Measurements from ENCODE around the gene ZNF320. TPM values are rescaled to one million over a fixed set of nuclear protein-coding genes. Genes with fewer than 3 reads are reported as not detected.
"Not testable (repeated sequence)": the region's sequence is repeated elsewhere in the genome, so short reads cannot be mapped to it uniquely, and the experiment has no call there.

Gene ZNF320
- total RNA-seq, 3 donors from 2014 or later: 9.7 to 31.9 (median 16.8) TPM

DNA sequence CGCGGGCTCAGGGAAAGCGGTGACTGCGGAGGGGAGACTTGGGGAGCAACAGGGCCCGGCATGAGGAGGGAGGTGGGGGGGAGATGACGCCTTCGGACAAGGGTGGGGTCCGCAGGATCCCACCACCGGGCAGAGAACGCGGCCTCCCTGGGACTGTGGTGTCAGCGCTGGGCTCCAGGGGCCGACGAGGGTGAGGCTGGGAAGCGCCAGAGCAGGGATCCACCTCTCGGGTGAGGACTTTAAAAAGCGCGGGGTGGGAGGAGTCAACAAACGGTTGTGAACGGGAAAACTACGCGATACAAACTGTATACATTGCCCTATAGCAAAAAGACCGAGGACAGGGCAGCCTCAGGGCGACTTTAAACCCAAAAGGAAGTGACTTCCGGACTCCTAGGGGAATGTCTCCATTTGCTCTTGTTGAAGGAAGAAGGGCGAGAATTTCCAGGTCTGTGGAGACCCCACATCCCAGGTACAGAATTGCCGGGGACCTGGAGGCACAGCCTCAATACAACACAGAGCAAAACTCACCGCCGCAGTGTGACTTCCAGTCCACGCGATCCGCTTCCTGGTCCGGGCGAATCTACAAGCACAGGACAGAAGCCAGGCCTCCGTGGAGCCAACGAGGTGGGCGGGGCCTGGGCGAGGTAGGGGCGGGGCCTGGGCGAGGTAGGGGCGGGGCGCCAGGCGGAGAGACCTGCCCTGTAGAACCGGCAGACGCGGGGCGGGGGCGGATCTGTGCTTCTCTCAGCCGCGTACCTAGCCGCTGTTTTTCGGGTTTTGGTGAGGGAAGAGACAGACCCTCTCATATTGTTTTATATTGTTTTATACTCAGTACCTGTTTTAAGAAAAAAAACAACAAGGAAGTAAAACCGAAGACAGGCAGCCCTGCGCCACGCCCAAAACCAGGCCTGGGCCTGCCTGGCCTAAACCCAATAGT lies 25.7 kb upstream of the ZNF320 start, which contains the start of gene ZNF888:
Gene ZNF888 (minus strand): TSS at position 588 of the 937 bp plus-strand sequence. CDS start 5,555 bp downstream, outside the sequence.
- intact Hi-C loops (cut with DNase I, micrococcal nuclease): no loop called here
- Histone ChIP-seq H3K9me3 (no peaks in the 10 kb centered on the region), H3K4me1 (ENCODE audit: low read depth) (peaks cover 13% of the 10 kb centered on the region), H3K36me3 (ENCODE audit: low read depth) (no peaks in the 10 kb centered on the region), H3K4me3 (peak within 1 kb of the TSS; percentile 56)
- TF ChIP-seq, protein P1, sequence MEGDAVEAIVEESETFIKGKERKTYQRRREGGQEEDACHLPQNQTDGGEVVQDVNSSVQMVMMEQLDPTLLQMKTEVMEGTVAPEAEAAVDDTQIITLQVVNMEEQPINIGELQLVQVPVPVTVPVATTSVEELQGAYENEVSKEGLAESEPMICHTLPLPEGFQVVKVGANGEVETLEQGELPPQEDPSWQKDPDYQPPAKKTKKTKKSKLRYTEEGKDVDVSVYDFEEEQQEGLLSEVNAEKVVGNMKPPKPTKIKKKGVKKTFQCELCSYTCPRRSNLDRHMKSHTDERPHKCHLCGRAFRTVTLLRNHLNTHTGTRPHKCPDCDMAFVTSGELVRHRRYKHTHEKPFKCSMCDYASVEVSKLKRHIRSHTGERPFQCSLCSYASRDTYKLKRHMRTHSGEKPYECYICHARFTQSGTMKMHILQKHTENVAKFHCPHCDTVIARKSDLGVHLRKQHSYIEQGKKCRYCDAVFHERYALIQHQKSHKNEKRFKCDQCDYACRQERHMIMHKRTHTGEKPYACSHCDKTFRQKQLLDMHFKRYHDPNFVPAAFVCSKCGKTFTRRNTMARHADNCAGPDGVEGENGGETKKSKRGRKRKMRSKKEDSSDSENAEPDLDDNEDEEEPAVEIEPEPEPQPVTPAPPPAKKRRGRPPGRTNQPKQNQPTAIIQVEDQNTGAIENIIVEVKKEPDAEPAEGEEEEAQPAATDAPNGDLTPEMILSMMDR (IDR thresholded peaks at IDR 0.05): no peak
- DNase-seq (peak; percentile 94 to 98 (median 98)), ATAC-seq (peak; percentile 99)

DNA sequence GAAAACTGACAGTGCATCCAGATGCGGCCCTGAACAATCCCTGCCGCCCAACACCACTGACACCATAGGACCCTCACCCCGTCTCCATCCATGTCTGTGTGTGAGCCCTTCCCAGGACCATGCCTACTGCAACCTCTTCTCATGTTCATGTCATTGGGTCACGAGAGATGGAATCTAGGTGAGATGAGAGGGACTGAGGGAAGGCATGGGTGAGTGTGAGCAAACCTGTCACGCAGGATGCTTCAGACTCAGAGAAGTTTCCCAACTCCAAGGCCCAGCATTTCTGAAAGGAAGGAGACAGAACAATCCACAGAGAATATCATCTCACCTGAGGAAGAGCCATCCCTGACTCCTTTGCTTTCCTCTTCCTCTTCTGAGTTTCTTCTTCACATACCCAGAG lies 20.1 kb upstream of the ZNF320 start:
- Histone ChIP-seq H3K4me3 (no peak overlapping the region), H3K9me3 (peaks cover 6% of the 10 kb centered on the region), H3K36me3 (ENCODE audit: low read depth) (peaks cover 6% of the 10 kb centered on the region), H3K4me1 (ENCODE audit: low read depth) (peaks cover 3% of the 10 kb centered on the region)
- ATAC-seq: no peak
- TF ChIP-seq, protein P1 (IDR thresholded peaks at IDR 0.05): no peak
- DNase-seq: no peak
- intact Hi-C loops (cut with DNase I, micrococcal nuclease): no loop called here

DNA sequence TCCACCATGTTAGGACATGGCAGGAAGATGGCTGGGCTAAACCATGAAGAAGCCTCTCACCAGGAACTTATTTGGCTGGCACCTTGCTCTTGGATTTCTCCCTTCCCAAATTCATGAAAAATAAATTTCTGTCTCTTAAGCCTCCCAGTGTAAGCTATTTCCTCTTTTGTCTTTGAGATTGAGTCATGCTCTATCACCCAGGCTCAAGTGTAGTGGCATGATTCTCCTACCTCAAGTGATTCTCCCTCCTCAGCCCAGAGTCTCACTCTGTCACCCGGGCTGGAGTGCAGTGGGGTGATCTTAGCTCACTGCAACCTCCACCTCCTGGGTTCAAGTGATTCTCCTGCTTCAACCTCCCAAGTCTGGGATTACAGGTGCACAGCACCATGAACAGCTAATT lies 13.2 kb upstream of the ZNF320 start:
- no peak for ATAC-seq
- Histone ChIP-seq H3K9me3 (peaks cover 52% of the 10 kb centered on the region), H3K4me3 (no peak overlapping the region), H3K4me1 (ENCODE audit: low read depth) (no peaks in the 10 kb centered on the region), H3K36me3 (ENCODE audit: low read depth) (peaks cover 23% of the 10 kb centered on the region)
- intact Hi-C loops (cut with DNase I, micrococcal nuclease): no loop called here
- no peak for DNase-seq
- TF ChIP-seq, protein P1 (IDR thresholded peaks at IDR 0.05): no peak

DNA sequence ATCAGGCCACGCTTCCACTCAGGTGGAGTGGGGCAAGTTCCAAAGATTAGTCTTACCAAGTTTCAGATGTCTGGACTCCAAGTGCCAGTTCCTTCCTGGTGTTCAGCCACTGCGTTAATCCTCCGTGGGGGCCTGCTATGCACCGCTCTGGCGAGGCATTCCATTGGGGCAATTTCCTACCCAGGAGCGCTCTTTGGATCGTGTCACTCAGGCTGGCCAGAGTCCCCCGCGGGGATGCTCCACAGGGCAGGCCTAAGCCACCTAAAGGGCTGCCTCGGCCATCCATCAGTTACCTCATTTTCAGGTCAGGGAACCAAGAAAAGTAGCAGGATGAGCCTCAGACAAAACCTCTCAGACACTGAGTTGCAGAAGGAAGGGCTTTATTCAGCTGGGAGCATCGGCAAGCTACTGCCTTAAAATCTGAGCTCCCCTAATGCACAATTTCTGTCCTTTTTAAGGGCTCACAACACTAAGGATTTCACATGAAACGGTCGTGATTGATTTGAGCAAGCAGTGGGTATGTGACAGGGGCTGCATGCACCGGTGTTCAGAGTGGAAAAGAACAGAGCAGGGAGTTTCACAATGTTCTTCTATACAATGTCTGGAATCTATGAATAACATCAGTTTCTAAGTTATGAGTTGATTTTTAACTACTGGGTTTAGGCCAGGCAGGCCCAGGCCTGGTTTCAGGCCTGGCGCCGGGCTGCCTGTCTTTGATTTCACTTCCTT lies 6.8 kb upstream of the ZNF320 start:
- DNase-seq; H3K4me1 ChIP-seq (ENCODE audit: low read depth); ATAC-seq; H3K4me3 ChIP-seq; intact Hi-C loops (cut with DNase I, micrococcal nuclease): not testable (repeated sequence)
- peaks cover 16% of the 10 kb centered on the region for H3K36me3 ChIP-seq (ENCODE audit: low read depth)
- peaks cover 23% of the 10 kb centered on the region for H3K9me3 ChIP-seq

DNA sequence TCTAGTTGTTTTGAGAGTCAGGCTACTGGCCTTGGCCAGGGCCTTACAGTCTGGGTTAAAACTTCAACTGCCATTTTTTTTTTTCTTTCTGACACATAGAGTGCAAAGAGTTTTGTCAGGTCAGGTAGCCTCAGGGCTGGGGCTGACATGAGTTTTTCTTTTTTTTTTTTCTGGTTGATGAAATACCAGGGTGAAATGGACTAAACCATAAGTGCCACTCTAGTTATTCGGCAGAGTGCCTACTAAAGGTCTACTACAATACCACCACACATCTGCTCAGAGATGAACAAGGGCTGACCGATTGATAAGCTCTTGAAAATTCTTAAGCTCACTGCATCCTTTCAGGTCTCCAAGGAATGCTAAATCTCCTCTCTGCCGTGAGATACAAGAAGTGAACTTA lies 4.4 kb upstream of the ZNF320 start:
- intact Hi-C loops (cut with DNase I, micrococcal nuclease): no loop called here
- ATAC-seq (no peak), DNase-seq (no peak)
- TF ChIP-seq, protein P1 (IDR thresholded peaks at IDR 0.05): no peak
- Histone ChIP-seq H3K36me3 (ENCODE audit: low read depth) (peaks cover 8% of the 10 kb centered on the region), H3K4me1 (ENCODE audit: low read depth) (no peaks in the 10 kb centered on the region), H3K9me3 (peaks cover 9% of the 10 kb centered on the region), H3K4me3 (no peak overlapping the region)

DNA sequence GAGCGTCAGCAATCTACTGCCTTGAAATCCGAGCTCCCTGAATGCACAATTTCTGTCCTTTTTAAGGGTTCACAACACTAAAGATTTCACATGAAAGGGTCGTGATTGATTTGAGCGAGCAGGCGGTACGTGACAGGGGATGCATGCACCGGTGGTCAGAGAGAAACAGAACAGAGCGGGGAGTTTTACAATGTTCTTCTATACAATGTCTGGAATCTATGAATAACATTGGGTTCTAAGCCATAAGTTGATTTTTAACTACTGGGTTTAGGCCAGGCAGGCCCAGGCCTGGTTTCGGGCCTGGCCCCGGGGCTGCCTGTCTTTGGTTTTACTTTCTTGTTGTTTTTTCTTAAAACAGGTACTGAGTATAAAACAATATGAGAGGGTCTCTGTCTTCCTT lies 1.2 kb upstream of the ZNF320 start:
- H3K36me3 ChIP-seq (ENCODE audit: low read depth); H3K4me3 ChIP-seq; intact Hi-C loops (cut with DNase I, micrococcal nuclease); DNase-seq; ATAC-seq; H3K4me1 ChIP-seq (ENCODE audit: low read depth); H3K9me3 ChIP-seq: not testable (repeated sequence)
